HG03558 (cell line): ENCODE measurements around the gene TBX1.
"Not testable (repeated sequence)": the region's sequence is repeated elsewhere in the genome, so short reads cannot be mapped to it uniquely, and the experiment has no call there.

Experiments used
- ATAC-seq: cut with Tn5 transposase; IDR thresholded peaks from one replicate; pipeline ENCODE4 v1.9.1; 2021; ENCODE audit warnings: moderate number of reproducible peaks; ENCODE audit not compliant: unreplicated experiment; ENCODE audit errors: extremely low read depth

The TBX1 gene

DNA sequence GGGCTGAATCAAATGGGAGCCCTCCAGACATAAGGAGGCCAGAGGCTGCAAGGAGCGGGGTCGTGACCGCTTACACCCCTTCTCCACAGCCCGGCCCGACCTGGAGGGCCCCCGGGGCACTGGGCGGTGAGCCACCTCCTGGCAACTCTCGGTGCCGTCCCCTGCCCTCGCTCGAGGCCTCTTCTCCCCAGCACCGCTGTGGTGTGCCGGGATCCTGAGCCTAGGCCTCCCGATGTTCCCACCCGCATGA, 37.7 kb upstream of the TBX1 start:
- no peak for ATAC-seq

DNA sequence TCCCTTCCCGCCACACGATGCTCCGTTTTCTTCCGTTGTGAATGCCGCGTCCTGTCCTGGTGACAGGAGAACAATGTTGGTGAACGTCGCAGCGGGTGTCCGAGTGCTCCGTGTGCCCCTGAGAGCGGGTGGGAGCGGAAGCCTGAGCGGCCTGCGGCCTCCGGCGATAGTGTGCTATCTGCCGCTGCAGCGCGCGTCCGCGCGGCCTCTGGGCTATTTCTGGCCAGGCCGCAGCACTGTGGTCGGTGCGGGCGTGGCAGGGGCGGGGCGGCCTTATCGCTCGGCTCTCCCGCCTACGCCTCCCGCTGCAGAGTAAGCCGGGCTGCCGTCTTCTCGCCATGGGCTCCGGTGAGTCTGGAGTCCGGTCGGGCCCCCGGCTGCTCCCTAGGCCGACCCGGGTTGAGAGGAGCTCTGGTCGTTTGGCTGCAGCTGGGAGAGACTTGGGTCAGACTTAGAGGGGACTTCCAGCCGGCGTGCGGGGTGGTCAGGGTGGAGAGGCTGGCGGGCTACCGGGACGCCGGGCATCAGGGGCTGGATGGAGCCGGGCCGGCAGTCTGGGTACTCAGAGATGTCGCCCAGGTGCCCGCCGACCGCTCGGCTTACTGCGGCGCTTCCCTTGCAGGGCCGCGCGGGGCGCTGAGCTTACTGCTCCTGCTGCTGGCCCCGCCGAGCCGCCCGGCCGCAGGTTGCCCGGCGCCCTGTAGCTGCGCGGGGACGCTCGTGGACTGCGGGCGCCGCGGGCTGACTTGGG, 37.2 kb upstream of the TBX1 start, which contains the start of gene GP1BB:
GP1BB (plus strand) TSS at position 308 of the 751 bp plus-strand sequence; CDS start at position 339, 31 bp downstream.
- no peak for ATAC-seq

DNA sequence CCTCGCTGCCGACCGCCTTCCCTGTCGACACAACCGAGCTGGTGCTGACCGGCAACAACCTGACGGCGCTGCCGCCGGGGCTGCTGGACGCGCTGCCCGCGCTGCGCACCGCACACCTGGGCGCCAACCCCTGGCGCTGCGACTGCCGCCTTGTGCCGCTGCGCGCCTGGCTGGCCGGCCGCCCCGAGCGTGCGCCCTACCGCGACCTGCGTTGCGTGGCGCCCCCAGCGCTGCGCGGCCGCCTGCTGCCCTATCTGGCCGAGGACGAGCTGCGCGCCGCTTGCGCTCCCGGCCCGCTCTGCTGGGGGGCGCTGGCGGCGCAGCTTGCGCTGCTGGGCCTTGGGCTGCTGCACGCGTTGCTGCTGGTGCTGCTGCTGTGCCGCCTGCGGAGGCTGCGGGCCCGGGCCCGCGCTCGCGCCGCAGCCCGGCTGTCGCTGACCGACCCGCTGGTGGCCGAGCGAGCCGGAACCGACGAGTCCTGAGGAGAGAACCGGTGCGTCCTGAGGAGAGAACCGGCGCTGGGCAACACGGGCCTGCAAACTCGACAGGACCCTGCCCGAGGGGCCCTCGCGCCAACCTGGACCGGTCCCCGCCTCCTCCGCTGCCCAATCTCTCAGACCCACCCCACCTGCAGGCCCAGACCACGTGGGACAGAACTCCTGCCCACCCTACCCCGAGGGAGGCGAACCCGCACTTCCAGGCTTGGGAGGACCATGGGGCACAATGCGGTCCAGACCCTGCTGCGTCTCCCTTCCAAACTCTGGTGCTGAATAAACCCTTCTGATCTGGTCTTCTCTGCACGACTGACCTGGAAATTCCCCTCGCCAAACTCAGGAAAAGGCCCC, 36.4 kb upstream of the TBX1 start:
- no peak for ATAC-seq

DNA sequence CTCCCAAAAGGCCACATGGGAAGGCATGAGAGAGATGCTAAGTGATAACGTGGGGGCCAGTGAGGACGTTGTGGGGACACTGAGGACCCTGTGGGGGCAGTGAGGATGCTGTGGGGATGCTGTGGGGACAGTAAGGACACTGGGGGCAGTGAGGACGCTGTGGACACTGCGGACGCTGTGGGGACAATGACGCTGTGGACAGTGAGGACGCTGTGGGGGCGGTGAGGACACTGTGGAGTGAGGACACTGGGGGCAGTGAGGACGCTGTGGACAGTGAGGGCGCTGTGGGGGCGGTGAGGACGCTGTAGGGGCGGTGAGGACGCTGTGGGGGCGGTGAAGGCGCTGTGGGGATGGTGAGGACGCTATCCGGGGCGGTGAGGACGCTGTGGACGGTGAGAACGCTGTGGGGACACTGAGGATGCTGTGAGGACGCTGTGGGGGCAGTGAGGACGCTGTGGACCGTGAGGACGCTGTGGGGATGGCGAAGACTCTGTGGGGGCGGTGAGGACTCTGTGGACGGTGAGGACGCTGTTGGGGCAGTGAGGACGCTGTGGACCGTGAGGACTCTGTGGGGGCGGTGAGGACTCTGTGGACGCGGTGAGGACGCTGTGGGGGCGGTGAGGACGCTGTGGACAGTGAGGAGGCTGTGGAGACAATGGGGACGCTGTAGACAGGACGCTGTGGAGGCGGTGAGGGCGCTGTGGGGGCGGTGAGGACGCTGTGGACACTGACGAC, 35.5 kb upstream of the TBX1 start:
- ATAC-seq = no peak

DNA sequence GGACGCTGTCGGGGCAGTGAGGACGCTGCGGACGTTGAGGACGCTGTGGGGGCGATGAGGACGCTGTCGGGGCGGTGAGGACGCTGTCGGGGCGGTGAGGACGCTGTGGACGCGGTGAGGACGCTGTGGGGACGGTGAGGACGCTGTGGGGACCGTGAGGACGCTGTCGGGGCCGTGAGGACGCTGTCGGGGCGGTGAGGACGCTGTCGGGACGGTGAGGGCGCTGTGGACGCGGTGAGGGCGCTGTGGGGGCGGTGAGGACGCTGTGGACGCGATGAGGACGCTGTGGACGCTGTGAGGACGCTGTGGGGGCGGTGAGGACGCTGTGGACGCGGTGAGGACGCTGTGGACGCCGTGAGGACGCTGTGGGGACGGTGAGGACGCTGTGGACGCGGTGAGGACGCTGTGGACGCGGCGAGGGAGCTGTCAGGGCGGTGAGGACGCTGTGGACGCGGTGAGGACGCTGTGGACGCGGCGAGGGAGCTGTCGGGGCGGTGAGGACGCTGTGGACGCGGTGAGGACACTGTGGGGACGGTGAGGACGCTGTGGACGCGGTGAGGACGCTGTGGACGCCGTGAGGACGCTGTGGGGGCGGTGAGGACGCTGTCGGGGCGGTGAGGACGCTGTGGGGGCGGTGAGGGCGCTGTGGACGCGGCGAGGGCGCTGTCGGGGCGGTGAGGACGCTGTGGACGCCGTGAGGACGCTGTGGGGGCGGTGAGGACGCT, 34.4 kb upstream of the TBX1 start:
- ATAC-seq = not testable (repeated sequence)

DNA sequence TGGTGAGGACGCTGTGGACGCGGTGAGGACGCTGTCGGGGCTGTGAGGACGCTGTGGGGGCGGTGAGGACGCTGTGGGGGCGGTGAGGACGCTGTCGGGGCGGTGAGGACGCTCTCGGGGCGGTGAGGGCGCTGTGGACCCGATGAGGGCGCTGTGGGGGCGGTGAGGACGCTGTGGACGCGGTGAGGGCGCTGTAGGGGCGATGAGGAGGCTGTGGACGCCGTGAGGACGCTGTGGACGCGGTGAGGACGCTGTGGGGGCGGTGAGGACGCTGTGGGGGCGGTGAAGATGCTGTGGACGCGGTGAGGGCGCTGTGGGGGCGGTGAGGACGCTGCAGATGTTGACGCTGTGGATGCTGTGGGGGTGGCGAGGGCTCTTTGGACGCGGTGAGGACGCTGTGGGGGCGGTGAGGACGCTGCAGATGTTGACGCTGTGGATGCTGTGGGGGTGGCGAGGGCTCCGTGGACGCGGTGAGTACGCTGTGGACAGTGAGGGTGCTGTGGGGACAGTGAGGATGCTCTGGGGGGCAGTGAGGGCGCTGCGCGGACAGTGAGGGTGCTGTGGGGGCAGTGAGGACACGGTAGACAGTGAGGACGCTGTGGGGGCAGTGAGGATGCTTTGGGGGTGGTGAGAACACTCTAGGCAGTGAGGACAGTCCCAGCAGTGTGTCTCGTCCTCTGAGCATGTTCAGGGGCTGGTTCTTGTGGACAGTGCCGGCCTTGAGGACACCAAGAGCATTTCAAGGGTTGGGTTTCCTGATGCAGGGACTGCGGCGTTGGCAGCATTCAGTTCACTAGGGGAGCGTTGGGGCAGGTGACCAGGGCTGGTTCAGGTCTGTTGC, 33.0 kb upstream of the TBX1 start:
- no peak for ATAC-seq

- ATAC-seq = no peak
These were observed 32.3 kb upstream of the TBX1 start for GRCh38 chr22:19728271-19728670.

DNA sequence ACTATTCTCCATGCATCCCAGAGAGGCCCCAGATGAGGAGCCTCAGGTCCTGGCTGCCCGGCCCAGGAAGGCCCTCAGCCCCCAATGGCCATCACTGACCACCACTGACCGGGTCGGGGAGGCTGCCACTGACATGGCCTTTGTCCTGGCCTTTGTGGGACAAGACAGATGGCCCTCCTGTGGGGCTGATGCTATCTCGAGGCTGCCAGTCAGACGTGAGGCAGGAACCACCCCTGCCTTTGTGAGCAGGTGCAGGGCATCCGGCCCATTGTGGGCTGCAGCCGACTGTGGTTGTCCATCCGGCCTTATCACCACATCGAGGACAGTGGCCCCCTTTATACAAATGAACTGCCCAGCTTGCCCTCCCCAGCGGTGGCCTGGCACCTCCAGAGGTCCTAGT, 31.7 kb upstream of the TBX1 start:
- ATAC-seq = no peak

DNA sequence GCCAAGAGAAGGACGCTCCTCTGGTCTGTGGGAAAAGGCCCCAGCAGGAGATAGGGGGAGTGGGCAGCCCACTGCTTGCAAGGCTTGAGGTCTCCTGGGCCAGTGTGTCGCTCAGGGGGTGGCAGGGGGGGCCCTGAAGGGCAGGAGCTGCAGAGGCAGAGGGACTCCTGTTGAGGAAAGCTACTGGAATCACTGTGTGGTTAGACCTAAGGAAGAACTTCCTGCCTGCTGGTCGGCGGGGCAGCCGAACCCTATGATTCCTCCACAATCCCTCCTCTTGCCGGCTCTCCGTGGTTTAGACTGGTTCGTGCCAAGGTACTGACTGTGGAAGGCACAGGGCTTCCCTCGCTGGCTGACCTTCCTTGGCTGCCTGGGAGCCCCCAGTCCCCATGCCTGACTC, 31.1 kb upstream of the TBX1 start:
- no peak for ATAC-seq

GRCh38 chr22:19730198-19730597, 30.4 kb upstream of the TBX1 start:
- no peak for ATAC-seq

- ATAC-seq = no peak
These were observed 29.8 kb upstream of the TBX1 start for GRCh38 chr22:19730655-19731360.

GRCh38 chr22:19731361-19732135, 29.0 kb upstream of the TBX1 start:
- no peak for ATAC-seq

- ATAC-seq = no peak
These were observed 28.0 kb upstream of the TBX1 start for GRCh38 chr22:19732403-19733113.

DNA sequence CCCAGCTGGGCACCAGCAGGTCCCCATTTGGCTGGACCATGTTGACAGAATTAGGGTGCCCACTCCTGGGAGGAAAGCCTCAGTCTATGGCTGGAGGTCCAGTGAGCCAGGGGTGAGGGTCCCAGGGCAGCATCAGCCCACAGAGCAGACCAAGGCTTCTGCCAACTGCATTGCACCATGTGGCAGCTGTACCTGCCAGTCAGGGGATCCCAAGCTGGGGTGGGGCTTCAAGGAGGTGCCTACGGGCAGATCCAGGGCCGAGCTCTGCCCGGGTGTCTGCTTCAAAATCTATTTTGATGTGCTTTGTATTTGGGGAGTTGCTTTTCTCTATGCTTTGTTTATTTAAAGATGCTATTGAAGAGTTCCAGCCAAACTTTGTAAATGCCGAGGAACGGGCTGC, 26.8 kb upstream of the TBX1 start:
- no peak for ATAC-seq

GRCh38 chr22:19734163-19734562, 26.4 kb upstream of the TBX1 start:
- no peak for ATAC-seq

GRCh38 chr22:19734837-19735382, 25.7 kb upstream of the TBX1 start:
- ATAC-seq = no peak
